HCT116 (cell line): ENCODE measurements around the gene TLE5.

ENCODE experiments used
- CEBPB ChIP-seq: IDR thresholded peaks from 2 replicates; pipeline ENCODE4 v1.6.1; 2012; ENCODE audit warnings: low read depth
- ELF1 ChIP-seq: IDR thresholded peaks from 2 replicates; pipeline ENCODE4 v1.6.1; 2012; ENCODE audit warnings: low read depth, borderline replicate concordance
- EZH2 ChIP-seq: fragments of 200-600 bp; sonication (generic); IDR thresholded peaks from 2 replicates; pipeline ENCODE4 v1.6.1; 2017; ENCODE audit warnings: antibody characterized with exemption, mixed run types
- EZH2phosphoT487 ChIP-seq: fragments of 200-600 bp; IDR thresholded peaks from 2 replicates; pipeline ENCODE4 v1.6.1; 2018; ENCODE audit warnings: antibody characterized with exemption, borderline replicate concordance
- POLR2A ChIP-seq: IDR thresholded peaks from 2 replicates; pipeline ENCODE4 v1.7.0; 2011; ENCODE audit warnings: borderline replicate concordance; ENCODE audit not compliant: insufficient read depth, insufficient read length; ENCODE audit errors: extremely low read depth
- POLR2AphosphoS5 ChIP-seq: IDR thresholded peaks from 2 replicates; pipeline ENCODE4 v1.6.1; 2011; ENCODE audit warnings: mild to moderate bottlenecking, low read depth, low read length, moderate library complexity
- SIN3A ChIP-seq: IDR thresholded peaks from 2 replicates; pipeline ENCODE4 v1.6.1; 2012; ENCODE audit warnings: low read depth
- YY1 ChIP-seq: IDR thresholded peaks from 2 replicates; pipeline ENCODE4 v1.6.1; 2011; ENCODE audit warnings: low read length, low read depth, moderate library complexity, mild to moderate bottlenecking; ENCODE audit not compliant: insufficient replicate concordance; ENCODE audit errors: extremely low read depth
- ZFX ChIP-seq: fragments of 450-650 bp; IDR thresholded peaks from 2 replicates; pipeline ENCODE4 v1.6.1; 2017
- ZNF274 ChIP-seq: fragments of 200-500 bp; sonication (Bioruptor generic); IDR thresholded peaks from 2 replicates; pipeline ENCODE4 v1.6.1; 2014; ENCODE audit warnings: mild to moderate bottlenecking, low read depth, low read length, inconsistent platforms
- TF ChIP-seq, protein P1 (sequence below), 3 experiments: fragments of 200-600 bp in 1 of 3; sonication (generic) in 1 of 3; IDR thresholded peaks in 2 of 3; conservative IDR thresholded peaks in 1 of 3; 2 replicates each; pipeline ENCODE4 v1.5.1; 2012 to 2017; ENCODE audit warnings: low read depth in 2 of 3, low read length in 2 of 3, antibody characterized with exemption in 1 of 3, borderline replicate concordance in 1 of 3, control low read depth in 1 of 3, mild to moderate bottlenecking in 1 of 3, mixed read lengths in 1 of 3, mixed run types in 1 of 3, moderate library complexity in 1 of 3; ENCODE audit not compliant: insufficient read depth in 1 of 3
- TF ChIP-seq, protein P2 (sequence below): IDR thresholded peaks from 2 replicates; pipeline ENCODE4 v1.6.1; 2012
- TF ChIP-seq, protein P3 (sequence below): IDR thresholded peaks from 2 replicates; pipeline ENCODE4 v1.6.1; 2011; ENCODE audit warnings: mild to moderate bottlenecking, low read length, moderate library complexity; ENCODE audit not compliant: insufficient replicate concordance; ENCODE audit errors: extremely low read depth

DNA sequence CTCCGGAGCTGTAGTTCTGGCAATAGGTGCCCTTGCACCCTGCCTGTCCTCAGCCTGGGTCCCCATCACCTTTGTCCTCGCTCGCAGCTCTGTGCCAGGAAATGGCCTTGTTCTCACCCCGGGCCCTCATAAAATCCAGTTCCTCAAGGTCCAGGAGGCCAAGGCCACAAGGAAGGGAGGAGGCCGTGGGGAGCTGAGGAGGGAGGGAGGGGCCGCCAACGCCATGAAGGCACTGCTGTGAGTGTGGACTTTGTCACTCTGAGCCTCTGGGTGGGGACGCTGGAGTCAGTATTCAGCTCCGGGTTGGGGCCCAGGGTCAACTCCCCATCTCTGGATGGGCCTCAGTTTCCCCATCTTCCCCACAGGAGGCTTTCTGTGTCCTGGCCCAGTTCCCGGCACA is 22.6 kb upstream of the TLE5 start:
- no peak for TF ChIP-seq POLR2AphosphoS5
- TF ChIP-seq, protein P1, sequence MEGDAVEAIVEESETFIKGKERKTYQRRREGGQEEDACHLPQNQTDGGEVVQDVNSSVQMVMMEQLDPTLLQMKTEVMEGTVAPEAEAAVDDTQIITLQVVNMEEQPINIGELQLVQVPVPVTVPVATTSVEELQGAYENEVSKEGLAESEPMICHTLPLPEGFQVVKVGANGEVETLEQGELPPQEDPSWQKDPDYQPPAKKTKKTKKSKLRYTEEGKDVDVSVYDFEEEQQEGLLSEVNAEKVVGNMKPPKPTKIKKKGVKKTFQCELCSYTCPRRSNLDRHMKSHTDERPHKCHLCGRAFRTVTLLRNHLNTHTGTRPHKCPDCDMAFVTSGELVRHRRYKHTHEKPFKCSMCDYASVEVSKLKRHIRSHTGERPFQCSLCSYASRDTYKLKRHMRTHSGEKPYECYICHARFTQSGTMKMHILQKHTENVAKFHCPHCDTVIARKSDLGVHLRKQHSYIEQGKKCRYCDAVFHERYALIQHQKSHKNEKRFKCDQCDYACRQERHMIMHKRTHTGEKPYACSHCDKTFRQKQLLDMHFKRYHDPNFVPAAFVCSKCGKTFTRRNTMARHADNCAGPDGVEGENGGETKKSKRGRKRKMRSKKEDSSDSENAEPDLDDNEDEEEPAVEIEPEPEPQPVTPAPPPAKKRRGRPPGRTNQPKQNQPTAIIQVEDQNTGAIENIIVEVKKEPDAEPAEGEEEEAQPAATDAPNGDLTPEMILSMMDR (IDR thresholded peaks at IDR 0.05 in 2 of 3, conservative IDR thresholded peaks at IDR 0.05 in 1 of 3; ENCODE audit: borderline replicate concordance in 1 of 3, insufficient read depth in 1 of 3, low read depth in 2 of 3, low read length in 2 of 3) = no peak
- no peak for TF ChIP-seq EZH2
- no peak for TF ChIP-seq YY1
- no peak for TF ChIP-seq ELF1
- TF ChIP-seq, protein P2, sequence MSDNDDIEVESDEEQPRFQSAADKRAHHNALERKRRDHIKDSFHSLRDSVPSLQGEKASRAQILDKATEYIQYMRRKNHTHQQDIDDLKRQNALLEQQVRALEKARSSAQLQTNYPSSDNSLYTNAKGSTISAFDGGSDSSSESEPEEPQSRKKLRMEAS = no peak
- TF ChIP-seq POLR2A = no peak
- TF ChIP-seq SIN3A = no peak
- no peak for TF ChIP-seq ZFX
- TF ChIP-seq CEBPB = no peak
- TF ChIP-seq, protein P3, sequence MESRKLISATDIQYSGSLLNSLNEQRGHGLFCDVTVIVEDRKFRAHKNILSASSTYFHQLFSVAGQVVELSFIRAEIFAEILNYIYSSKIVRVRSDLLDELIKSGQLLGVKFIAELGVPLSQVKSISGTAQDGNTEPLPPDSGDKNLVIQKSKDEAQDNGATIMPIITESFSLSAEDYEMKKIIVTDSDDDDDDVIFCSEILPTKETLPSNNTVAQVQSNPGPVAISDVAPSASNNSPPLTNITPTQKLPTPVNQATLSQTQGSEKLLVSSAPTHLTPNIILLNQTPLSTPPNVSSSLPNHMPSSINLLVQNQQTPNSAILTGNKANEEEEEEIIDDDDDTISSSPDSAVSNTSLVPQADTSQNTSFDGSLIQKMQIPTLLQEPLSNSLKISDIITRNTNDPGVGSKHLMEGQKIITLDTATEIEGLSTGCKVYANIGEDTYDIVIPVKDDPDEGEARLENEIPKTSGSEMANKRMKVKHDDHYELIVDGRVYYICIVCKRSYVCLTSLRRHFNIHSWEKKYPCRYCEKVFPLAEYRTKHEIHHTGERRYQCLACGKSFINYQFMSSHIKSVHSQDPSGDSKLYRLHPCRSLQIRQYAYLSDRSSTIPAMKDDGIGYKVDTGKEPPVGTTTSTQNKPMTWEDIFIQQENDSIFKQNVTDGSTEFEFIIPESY = no peak
- TF ChIP-seq ZNF274 = no peak
- TF ChIP-seq EZH2phosphoT487 = no peak
